ENCODE results near the gene PPARA. TPM values are rescaled to one million over a fixed set of nuclear protein-coding genes. Genes with fewer than 3 reads are reported as not detected.

PPARA gene
- total RNA-seq, 1 experiment from 2014 or later = 14.5 TPM

GRCh38 chr22:46122980-46123693 is 27.2 kb upstream of the PPARA start:
- Histone ChIP-seq H3K27ac (ENCODE audit: low read depth, low read length) (no peak overlapping the region), H3K27me3 (ENCODE audit: insufficient read depth, low read length) (no peaks in the 10 kb centered on the region), H3K4me1 (ENCODE audit: control insufficient read depth in 1 of 2, insufficient read depth in 2 of 2, low read length in 2 of 2) (peaks cover 0 to 21% of the 10 kb centered on the region in 2 experiments; a peak in 1 of 4 replicates), H3K4me3 (replicated peaks in 1 of 2; ENCODE audit: low read depth in 1 of 2, low read length in 2 of 2) (no peak overlapping the region), H3K79me2 (ENCODE audit: insufficient read depth, low read length) (no peaks in the 10 kb centered on the region), H3K9me2 (ENCODE audit: insufficient read depth) (no peaks in the 10 kb centered on the region), H3K36me3 (ENCODE audit: control insufficient read depth in 1 of 2, insufficient read depth in 2 of 2, low read length in 2 of 2) (no peaks in the 10 kb centered on the region), H3K4me2 (ENCODE audit: low read length) (no peak overlapping the region), H4K20me1 (ENCODE audit: insufficient read depth) (no peaks in the 10 kb centered on the region), H2AFZ (ENCODE audit: low read depth, low read length, poor library complexity, severe bottlenecking) (no peak overlapping the region), H3K9ac (ENCODE audit: low read length) (0 out of 2 replicates have a peak overlapping the region, but pooled peaks have one; percentile 27), H3K9me3 (ENCODE audit: control insufficient read depth in 1 of 2, insufficient read depth in 1 of 2, low read depth in 1 of 2, low read length in 2 of 2) (no peaks in the 10 kb centered on the region)
- TF ChIP-seq SIN3A (IDR thresholded peaks at IDR 0.05; ENCODE audit: low read depth) (no peak), FOSL1 (IDR thresholded peaks at IDR 0.05; ENCODE audit: low read depth) (no peak), YY1 (IDR thresholded peaks at IDR 0.05; ENCODE audit: extremely low read depth, insufficient replicate concordance, low read depth, low read length) (no peak), POLR2A (IDR thresholded peaks at IDR 0.05; ENCODE audit: borderline replicate concordance, extremely low read depth, insufficient read depth, insufficient read length) (no peak), EZH2phosphoT487 (IDR thresholded peaks at IDR 0.05; ENCODE audit: borderline replicate concordance) (no peak), SRF (IDR thresholded peaks at IDR 0.05; ENCODE audit: low read depth) (no peak), ELF1 (IDR thresholded peaks at IDR 0.05; ENCODE audit: borderline replicate concordance, low read depth) (no peak), SP1 (IDR thresholded peaks at IDR 0.05; ENCODE audit: low read depth) (no peak), JUND (IDR thresholded peaks at IDR 0.05) (no peak)
- TF ChIP-seq, protein P1, sequence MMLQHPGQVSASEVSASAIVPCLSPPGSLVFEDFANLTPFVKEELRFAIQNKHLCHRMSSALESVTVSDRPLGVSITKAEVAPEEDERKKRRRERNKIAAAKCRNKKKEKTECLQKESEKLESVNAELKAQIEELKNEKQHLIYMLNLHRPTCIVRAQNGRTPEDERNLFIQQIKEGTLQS (IDR thresholded peaks at IDR 0.05) = no peak
- ATAC-seq (no peak), DNase-seq (ENCODE audit: low read depth, low spot score) (no peak)
- BruUV-seq (replicated peaks) = no TSS peak
- POLR2A ChIA-PET = no interaction called here
- CTCF ChIA-PET = interaction anchor here (1.0 to 10.7 kb wide), 5 partner anchors 117 to 419 kb away, joined by 4 to 151 read pairs (median 7); partner anchors contain the start of genes CDPF1 and GTSE1
- RAD21 ChIA-PET (ENCODE audit: low non-redundant PET in 1 of 2, low total read pairs in 2 of 2, uncharacterized antibody in 2 of 2, unreplicated experiment in 2 of 2) = interaction anchor here in 1 of 2 experiments (1.8 kb wide), 1 partner anchor 173 kb away, joined by 4 read pairs; the partner anchor contains the start of gene GTSE1
- intact Hi-C loops (cut with micrococcal nuclease) = loop anchor here (1.0 to 5.0 kb wide), 3 partner anchors 174 to 420 kb away; partner anchors contain the start of gene GTSE1
